HK-2 (cell line): Measurements from ENCODE around the gene VPS54.

Experiments
- DNase-seq: peaks from one replicate; pipeline ENCODE4 v3.0.0-alpha.2; 2018; ENCODE audit not compliant: unreplicated experiment

Gene VPS54

GRCh38 chr2:63926815-63927214, 92.4 kb downstream of the VPS54 start:
- no peak for DNase-seq

GRCh38 chr2:63914311-63914710, 104.9 kb downstream of the VPS54 start:
- no peak for DNase-seq

- DNase-seq = no peak
Observed at GRCh38 chr2:63903003-63903402, 116.2 kb downstream of the VPS54 start.

GRCh38 chr2:63902149-63902548, 117.1 kb downstream of the VPS54 start:
- DNase-seq = no peak

- DNase-seq = no peak
Observed at GRCh38 chr2:63899639-63900038, 119.6 kb downstream of the VPS54 start.

- DNase-seq = no peak
Observed at GRCh38 chr2:63898839-63899238, 120.4 kb downstream of the VPS54 start.

- no peak for DNase-seq
Observed at GRCh38 chr2:63894167-63894566, 125.1 kb downstream of the VPS54 start.

- DNase-seq = no peak
Observed at GRCh38 chr2:63893163-63893562, 126.1 kb downstream of the VPS54 start.

GRCh38 chr2:63891488-63892030, 127.7 kb downstream of the VPS54 start:
- no peak for DNase-seq

- DNase-seq = no peak
Observed at GRCh38 chr2:63890678-63891077, 128.6 kb downstream of the VPS54 start.

GRCh38 chr2:63888490-63889402, 130.5 kb downstream of the VPS54 start:
- DNase-seq = peak; percentile 32

- no peak for DNase-seq
Observed at GRCh38 chr2:63888053-63888452, 131.2 kb downstream of the VPS54 start.

- no peak for DNase-seq
Observed at GRCh38 chr2:63886445-63886844, 132.8 kb downstream of the VPS54 start.

- DNase-seq = no peak
Observed at GRCh38 chr2:63882395-63883105, 136.7 kb downstream of the VPS54 start.

GRCh38 chr2:63881205-63881604, 138.0 kb downstream of the VPS54 start:
- no peak for DNase-seq

- DNase-seq = no peak
Observed at GRCh38 chr2:63880625-63881024, 138.6 kb downstream of the VPS54 start.

- DNase-seq = no peak
Observed at GRCh38 chr2:63879876-63880433, 139.3 kb downstream of the VPS54 start.

- no peak for DNase-seq
Observed at GRCh38 chr2:63878486-63878885, 140.7 kb downstream of the VPS54 start.

- no peak for DNase-seq
Observed at GRCh38 chr2:63876311-63876710, 142.9 kb downstream of the VPS54 start.

GRCh38 chr2:63875559-63876245, 143.5 kb downstream of the VPS54 start:
- DNase-seq = no peak

GRCh38 chr2:63875131-63875527, 144.1 kb downstream of the VPS54 start:
- no peak for DNase-seq
